HCT116 (cell line): ENCODE measurements around the gene ADGRG6. TPM values are rescaled to one million over a fixed set of nuclear protein-coding genes. Genes with fewer than 3 reads are reported as not detected.

Experiments used
- ATAC-seq: fragments of 200-7000 bp; cut with Tn5 transposase; 2 replicates; pipeline ENCODE4 v1.9.1; 2020; ENCODE audit warnings: mild to moderate bottlenecking, moderate library complexity
- BruUV-seq: library from RNA; stranded (reverse); fragments of 400-500 nt; replicated peaks from 2 replicates; lab custom pipeline; 2021; lab: Mats Ljungman, UMichigan
- CTCF ChIA-PET: fragments of 300-600 bp; sonication (Branson Sonifier 250); formaldehyde crosslinking; loops from one replicate; lab custom pipeline; 2021; ENCODE audit warnings: antibody characterized with exemption; lab: Charles Lee
- POLR2A ChIA-PET: fragments of 300-600, 350-600 bp; sonication (Branson Sonifier 250); formaldehyde crosslinking; loops from one replicate; lab custom pipeline; 2021; ENCODE audit warnings: antibody characterized with exemption; lab: Charles Lee
- RAD21 ChIA-PET, 2 experiments: fragments of 300-600 bp; sonication (Branson Sonifier 250); formaldehyde crosslinking; loops; one replicate each; lab custom pipeline; 2023; ENCODE audit warnings: low total read pairs in 2 of 2; ENCODE audit not compliant: uncharacterized antibody in 2 of 2, unreplicated experiment in 2 of 2, low non-redundant PET in 1 of 2; lab: Charles Lee
- DNase-seq: peaks from one replicate; pipeline ENCODE4 v3.0.0-alpha.2; 2010; ENCODE audit warnings: low read depth, low spot score
- H2AFZ ChIP-seq: fragments of 200-600 bp; shearing (Covaris generic), sonication (generic); 2 replicates; pipeline ENCODE4 v1.6.1; 2017; ENCODE audit warnings: low read depth, mixed run types, mixed read lengths, antibody characterized with exemption, low read length; ENCODE audit not compliant: poor library complexity, severe bottlenecking
- H3K27ac ChIP-seq: 2 replicates; pipeline ENCODE4 v1.5.1; 2012; ENCODE audit warnings: low read depth, low read length
- H3K27me3 ChIP-seq: fragments of 200-600 bp; sonication (generic); 2 replicates; pipeline ENCODE4 v1.6.1; 2016; ENCODE audit warnings: mixed run types, low read length, mixed read lengths; ENCODE audit not compliant: insufficient read depth
- H3K36me3 ChIP-seq, 2 experiments: fragments of 200-500 bp in 1 of 2; fragments of 200-600 bp in 1 of 2; sonication (Bioruptor generic) in 1 of 2; sonication (generic) in 1 of 2; 2 replicates each; pipeline versions ENCODE4 v1.5.1 to v1.6.1; 2014 to 2016; ENCODE audit warnings: low read length in 2 of 2, inconsistent platforms in 1 of 2, mixed read lengths in 1 of 2, mixed run types in 1 of 2; ENCODE audit not compliant: insufficient read depth in 2 of 2, control insufficient read depth in 1 of 2
- H3K4me1 ChIP-seq, 2 experiments: fragments of 200-600 bp in 1 of 2; sonication (generic) in 1 of 2; 2 replicates each; pipeline versions ENCODE4 v1.5.1 to v1.6.1; 2012 to 2017; ENCODE audit warnings: low read length in 2 of 2, inconsistent platforms in 1 of 2, mild to moderate bottlenecking in 1 of 2, mixed read lengths in 1 of 2, mixed run types in 1 of 2, moderate library complexity in 1 of 2; ENCODE audit not compliant: insufficient read depth in 2 of 2, control insufficient read depth in 1 of 2
- H3K4me2 ChIP-seq: fragments of 200-600 bp; sonication (generic); 2 replicates; pipeline ENCODE4 v1.6.1; 2017; ENCODE audit warnings: mixed run types, low read length, mixed read lengths
- H3K4me3 ChIP-seq, 2 experiments: fragments of 200-600 bp in 1 of 2; sonication (generic) in 1 of 2; replicated peaks in 1 of 2; 2 replicates each; pipeline ENCODE4 v1.5.1; 2011 to 2016; ENCODE audit warnings: low read length in 2 of 2, control low read depth in 1 of 2, low read depth in 1 of 2, mild to moderate bottlenecking in 1 of 2, mixed read lengths in 1 of 2, mixed run types in 1 of 2
- H3K79me2 ChIP-seq: fragments of 200-600 bp; sonication (generic); 2 replicates; pipeline ENCODE4 v1.6.1; 2017; ENCODE audit warnings: mild to moderate bottlenecking, mixed run types, low read length, moderate library complexity, mixed read lengths; ENCODE audit not compliant: insufficient read depth
- H3K9ac ChIP-seq: fragments of 200-600 bp; sonication (generic); 2 replicates; pipeline ENCODE4 v1.6.1; 2016; ENCODE audit warnings: low read length, mixed read lengths
- H3K9me2 ChIP-seq: fragments of 200-600 bp; sonication (generic), shearing (Covaris generic); 2 replicates; pipeline ENCODE4 v1.6.1; 2017; ENCODE audit warnings: mixed run types, mild to moderate bottlenecking, moderate library complexity; ENCODE audit not compliant: insufficient read depth
- H3K9me3 ChIP-seq, 2 experiments: fragments of 200-500 bp in 1 of 2; fragments of 200-600 bp in 1 of 2; sonication (Bioruptor generic) in 1 of 2; sonication (generic) in 1 of 2; 2 replicates each; pipeline ENCODE4 v1.6.1; 2014 to 2017; ENCODE audit warnings: low read length in 2 of 2, mixed read lengths in 2 of 2, inconsistent platforms in 1 of 2, low read depth in 1 of 2, mild to moderate bottlenecking in 1 of 2, mixed run types in 1 of 2, moderate library complexity in 1 of 2; ENCODE audit not compliant: control insufficient read depth in 1 of 2, insufficient read depth in 1 of 2
- H4K20me1 ChIP-seq: fragments of 200-600 bp; sonication (generic), shearing (Covaris generic); 2 replicates; pipeline ENCODE4 v1.6.1; 2017; ENCODE audit warnings: mixed run types, mild to moderate bottlenecking, moderate library complexity; ENCODE audit not compliant: insufficient read depth
- ATF3 ChIP-seq: IDR thresholded peaks from 2 replicates; pipeline ENCODE4 v1.6.1; 2012
- CEBPB ChIP-seq: IDR thresholded peaks from 2 replicates; pipeline ENCODE4 v1.6.1; 2012; ENCODE audit warnings: low read depth
- CTCF ChIP-seq, 3 experiments: fragments of 200-600 bp in 1 of 3; sonication (generic) in 1 of 3; IDR thresholded peaks in 2 of 3; conservative IDR thresholded peaks in 1 of 3; 2 replicates each; pipeline ENCODE4 v1.5.1; 2012 to 2017; ENCODE audit warnings: low read depth in 2 of 3, low read length in 2 of 3, antibody characterized with exemption in 1 of 3, borderline replicate concordance in 1 of 3, control low read depth in 1 of 3, mild to moderate bottlenecking in 1 of 3, mixed read lengths in 1 of 3, mixed run types in 1 of 3, moderate library complexity in 1 of 3; ENCODE audit not compliant: insufficient read depth in 1 of 3
- EGR1 ChIP-seq: IDR thresholded peaks from 2 replicates; pipeline ENCODE4 v1.6.1; 2012; ENCODE audit warnings: low read depth
- ELF1 ChIP-seq: IDR thresholded peaks from 2 replicates; pipeline ENCODE4 v1.6.1; 2012; ENCODE audit warnings: low read depth, borderline replicate concordance
- EZH2 ChIP-seq: fragments of 200-600 bp; sonication (generic); IDR thresholded peaks from 2 replicates; pipeline ENCODE4 v1.6.1; 2017; ENCODE audit warnings: antibody characterized with exemption, mixed run types
- JUND ChIP-seq: IDR thresholded peaks from 2 replicates; pipeline ENCODE4 v1.6.1; 2012
- MAX ChIP-seq: IDR thresholded peaks from 2 replicates; pipeline ENCODE4 v1.6.1; 2012
- POLR2A ChIP-seq: IDR thresholded peaks from 2 replicates; pipeline ENCODE4 v1.7.0; 2011; ENCODE audit warnings: borderline replicate concordance; ENCODE audit not compliant: insufficient read depth, insufficient read length; ENCODE audit errors: extremely low read depth
- RAD21 ChIP-seq: IDR thresholded peaks from 2 replicates; pipeline ENCODE4 v1.6.1; 2012; ENCODE audit warnings: low read depth, mild to moderate bottlenecking
- REST ChIP-seq: IDR thresholded peaks from 2 replicates; pipeline ENCODE4 v1.6.1; 2012; ENCODE audit warnings: low read depth
- SIN3A ChIP-seq: IDR thresholded peaks from 2 replicates; pipeline ENCODE4 v1.6.1; 2012; ENCODE audit warnings: low read depth
- SP1 ChIP-seq: IDR thresholded peaks from 2 replicates; pipeline ENCODE4 v1.6.1; 2012; ENCODE audit warnings: low read depth
- SRF ChIP-seq: IDR thresholded peaks from 2 replicates; pipeline ENCODE4 v1.6.1; 2012; ENCODE audit warnings: low read depth
- TCF7L2 ChIP-seq: IDR thresholded peaks from 2 replicates; pipeline ENCODE4 v1.7.0; 2011; ENCODE audit warnings: borderline replicate concordance, inconsistent platforms; ENCODE audit not compliant: insufficient read depth, insufficient read length; ENCODE audit errors: extremely low read depth
- YY1 ChIP-seq: IDR thresholded peaks from 2 replicates; pipeline ENCODE4 v1.6.1; 2011; ENCODE audit warnings: low read length, low read depth, moderate library complexity, mild to moderate bottlenecking; ENCODE audit not compliant: insufficient replicate concordance; ENCODE audit errors: extremely low read depth
- ZBTB33 ChIP-seq: IDR thresholded peaks from 2 replicates; pipeline ENCODE4 v1.6.1; 2011; ENCODE audit warnings: mild to moderate bottlenecking, low read length, moderate library complexity; ENCODE audit not compliant: insufficient replicate concordance; ENCODE audit errors: extremely low read depth
- ZFX ChIP-seq: fragments of 450-650 bp; IDR thresholded peaks from 2 replicates; pipeline ENCODE4 v1.6.1; 2017
- ZNF274 ChIP-seq: fragments of 200-500 bp; sonication (Bioruptor generic); IDR thresholded peaks from 2 replicates; pipeline ENCODE4 v1.6.1; 2014; ENCODE audit warnings: mild to moderate bottlenecking, low read depth, low read length, inconsistent platforms
- intact Hi-C: fragments of 100-400 bp; cut with micrococcal nuclease; formaldehyde crosslinking; loops from 2 replicates; pipeline ENCODE4 v1.10.0; 2022
- total RNA-seq: library from RNA; stranded (reverse); gene quantifications from one replicate; pipeline ENCODE4 v1.2.1, GENCODE V29; 2021; ENCODE audit not compliant: unreplicated experiment

The ADGRG6 gene
- total RNA-seq, 1 experiment from 2014 or later, result 67.9 TPM

- H4K20me1 ChIP-seq, result no peaks in the 10 kb centered on the region
- intact Hi-C loops, result no loop called here
- H3K79me2 ChIP-seq, result no peaks in the 10 kb centered on the region
- H3K9ac ChIP-seq, result no peak overlapping the region
- no peak for DNase-seq
- H3K27ac ChIP-seq, result no peak overlapping the region
- no peak overlapping the region for H3K4me3 ChIP-seq
- H3K9me3 ChIP-seq, result no peaks in the 10 kb centered on the region
- ChIA-PET RAD21 (no interaction called here), POLR2A (no interaction called here), CTCF (no interaction called here)
- H2AFZ ChIP-seq, result no peak overlapping the region
- H3K9me2 ChIP-seq, result no peaks in the 10 kb centered on the region
- no peak overlapping the region for H3K4me2 ChIP-seq
- no TSS peak for BruUV-seq
- ATAC-seq, result no peak
- no peaks in the 10 kb centered on the region for H3K4me1 ChIP-seq
- TF ChIP-seq JUND (no peak), EZH2 (no peak), EGR1 (no peak), ZFX (no peak), POLR2A (no peak), TCF7L2 (no peak), RAD21 (no peak), SIN3A (no peak), ATF3 (no peak), ZNF274 (no peak), REST (no peak), ELF1 (no peak), SP1 (no peak), SRF (no peak), ZBTB33 (no peak), YY1 (no peak), CTCF (IDR thresholded peaks at IDR 0.05 in 2 of 3, conservative IDR thresholded peaks at IDR 0.05 in 1 of 3; ENCODE audit: borderline replicate concordance in 1 of 3, insufficient read depth in 1 of 3, low read depth in 2 of 3, low read length in 2 of 3) (no peak), CEBPB (no peak), MAX (no peak)
- H3K36me3 ChIP-seq, result no peaks in the 10 kb centered on the region
- no peaks in the 10 kb centered on the region for H3K27me3 ChIP-seq
These were observed 36.3 kb upstream of the ADGRG6 start for GRCh38 chr6:142265476-142265875.
